Measurements from ENCODE around the gene C19orf25. TPM values are rescaled to one million over a fixed set of nuclear protein-coding genes. Genes with fewer than 3 reads are reported as not detected.

C19orf25 gene
- total and polyA plus RNA-seq, 2 of the 13 experiments (the other 11 are each of a cell fraction or from before 2014, with no cell fraction given) = 14.2 to 32.4 TPM

- no peak overlapping the region for H3K4me3 ChIP-seq (replicated peaks in 1 of 3; ENCODE audit: insufficient read depth in 1 of 3, low read depth in 2 of 3, low read length in 3 of 3)
- no peak overlapping the region for H3K27ac ChIP-seq (ENCODE audit: extremely low read length, insufficient read depth, low read length)
- no peaks in the 10 kb centered on the region for H3K9me3 ChIP-seq (ENCODE audit: low read length)
- H3K4me2 ChIP-seq (ENCODE audit: low read depth, low read length) = no peak overlapping the region
- intact Hi-C loops (cut with micrococcal nuclease; ENCODE audit: unreplicated experiment) = no loop called here
- H3K9ac ChIP-seq (ENCODE audit: insufficient read depth, low read depth, low read length) = no peak overlapping the region
- H3K79me2 ChIP-seq (ENCODE audit: insufficient read depth, low read length) = peaks cover 15% of the 10 kb centered on the region
- ChIA-PET CTCF (ENCODE audit: low intra/inter-chr PET ratio, low total read pairs) (no interaction called here), POLR2A (no interaction called here)
- in situ Hi-C loops (cut with HindIII; ENCODE audit: extremely low pct_ligation_motif_present, low pct_unique_long_range_greater_than_20kb) = no loop called here
- 97% methylated on average over 30 of the region's 39 CpGs for whole genome bisulfite sequencing (ENCODE audit: low lambda C conversion rate)
- no peak for DNase-seq (ENCODE audit: low spot score)
- H3K36me3 ChIP-seq (replicated peaks in 1 of 2; ENCODE audit: control insufficient read depth in 1 of 2, insufficient read depth in 2 of 2, low read length in 2 of 2) = peaks cover 20 to 45% of the 10 kb centered on the region in 2 experiments
- TF ChIP-seq ZNF629 (CRISPR knock-in tag; conservative IDR thresholded peaks at IDR 0.05) (no peak), RBFOX2 (IDR thresholded peaks at IDR 0.05; ENCODE audit: low read depth, low read length) (0 out of 2 replicates have a peak, but pooled peaks have one; percentile 16), KLF16 (CRISPR knock-in tag; IDR thresholded peaks at IDR 0.05) (no peak), E2F1 (CRISPR knock-in tag; IDR thresholded peaks at IDR 0.05) (no peak), ZBTB33 (CRISPR knock-in tag; IDR thresholded peaks at IDR 0.05) (peak; percentile 58; the same call in 1 of the 2 replicates), AGO2 (optimal IDR thresholded peaks at IDR 0.05; ENCODE audit: low read depth, low read length) (peak; percentile 74)
- ATAC-seq = no peak
- H4K20me1 ChIP-seq (ENCODE audit: insufficient read depth, low read length) = peaks cover 8% of the 10 kb centered on the region
- no peak for FAIRE-seq
- no peak overlapping the region for H2AFZ ChIP-seq (ENCODE audit: low read length)
- peaks cover 13% of the 10 kb centered on the region for H3K4me1 ChIP-seq (ENCODE audit: insufficient read depth, low read length)
- BruUV-seq (replicated peaks) = no TSS peak
- H3K27me3 ChIP-seq (ENCODE audit: control insufficient read depth in 1 of 2, insufficient read depth in 2 of 2, low read length in 2 of 2) = no peaks in the 10 kb centered on the region
Observed at GRCh38 chr19:1434577-1435060, 44.4 kb downstream of the C19orf25 start.
